Stimulated activated effector memory CD8-positive, alpha-beta T cell treated with anti-CD3 and anti-CD28 coated beads, Interleukin-12 subunit alpha, Interleukin-12 subunit beta, amount 100 ng/mL, for 72 hours (primary cell): ENCODE data around the gene C20orf141.
"Not testable (repeated sequence)": the region's sequence is repeated elsewhere in the genome, so short reads cannot be mapped to it uniquely, and the experiment has no call there.

Experiments
- ATAC-seq: fragments of 150-1000 bp; cut with Tn5 transposase; 2 replicates; pipeline ENCODE4 v1.10.0; 2021
- DNase-seq, 2 donors: peaks; one replicate each; pipeline ENCODE4 v3.0.0; 2021 to 2022; ENCODE audit warnings: low spot score in 2 of 2
- H3K27ac Mint-ChIP-seq: one replicate; pipeline ENCODE4 v1.8.0; 2022; ENCODE audit warnings: mild to moderate bottlenecking, mixed read lengths
- H3K36me3 Mint-ChIP-seq: one replicate; pipeline ENCODE4 v1.8.0; 2022; ENCODE audit warnings: mild to moderate bottlenecking, mixed read lengths
- H3K4me1 Mint-ChIP-seq: one replicate; pipeline ENCODE4 v1.8.0; 2022; ENCODE audit warnings: mixed read lengths
- H3K4me3 Mint-ChIP-seq: one replicate; pipeline ENCODE4 v1.8.0; 2022; ENCODE audit warnings: mild to moderate bottlenecking, mixed read lengths
- H3K9me3 Mint-ChIP-seq: one replicate; pipeline ENCODE4 v1.8.0; 2022; ENCODE audit warnings: mixed read lengths

C20orf141 gene

GRCh38 chr20:2826655-2827054, 11.9 kb downstream of the C20orf141 start:
- Mint-ChIP-seq H3K4me1 (peaks cover 25% of the 10 kb centered on the region), H3K27ac (no peak overlapping the region), H3K36me3 (no peaks in the 10 kb centered on the region), H3K9me3 (no peaks in the 10 kb centered on the region), H3K4me3 (no peak overlapping the region)
- no peak for ATAC-seq
- no peak for DNase-seq

GRCh38 chr20:2829376-2829775, 14.6 kb downstream of the C20orf141 start:
- Mint-ChIP-seq H3K36me3 (no peaks in the 10 kb centered on the region), H3K4me1 (peaks cover 19% of the 10 kb centered on the region), H3K27ac (no peak overlapping the region), H3K4me3 (no peak overlapping the region), H3K9me3 (no peaks in the 10 kb centered on the region)
- ATAC-seq: no peak
- no peak for DNase-seq

GRCh38 chr20:2831206-2831605, 16.4 kb downstream of the C20orf141 start:
- H3K4me3 Mint-ChIP-seq, ATAC-seq: not testable (repeated sequence)

GRCh38 chr20:2833761-2834160, 19.0 kb downstream of the C20orf141 start:
- H3K4me1 Mint-ChIP-seq: peaks cover 9% of the 10 kb centered on the region
- no peak for DNase-seq
- no peak overlapping the region for H3K27ac Mint-ChIP-seq
- peaks cover 9% of the 10 kb centered on the region for H3K36me3 Mint-ChIP-seq
- H3K9me3 Mint-ChIP-seq: no peaks in the 10 kb centered on the region
- no peak overlapping the region for H3K4me3 Mint-ChIP-seq
- no peak for ATAC-seq

More at GRCh38 chr20:2831206-2831605, 16.4 kb downstream of the C20orf141 start:
- H3K4me1 Mint-ChIP-seq: peaks cover 11% of the 10 kb centered on the region
- H3K36me3 Mint-ChIP-seq, DNase-seq, H3K27ac Mint-ChIP-seq, H3K9me3 Mint-ChIP-seq: not testable (repeated sequence)

- ATAC-seq (no peak), DNase-seq (no peak)
- peaks cover 2% of the 10 kb centered on the region for H3K9me3 Mint-ChIP-seq
- H3K4me1 Mint-ChIP-seq: peaks cover 15% of the 10 kb centered on the region
- H3K4me3 Mint-ChIP-seq: no peak overlapping the region
- H3K27ac Mint-ChIP-seq: no peak overlapping the region
- peaks cover 17% of the 10 kb centered on the region for H3K36me3 Mint-ChIP-seq
These were observed 19.8 kb downstream of the C20orf141 start for GRCh38 chr20:2834401-2835110.

GRCh38 chr20:2835331-2835796, 20.6 kb downstream of the C20orf141 start:
- Mint-ChIP-seq H3K4me1 (peaks cover 18% of the 10 kb centered on the region), H3K4me3 (no peak overlapping the region), H3K9me3 (peaks cover 2% of the 10 kb centered on the region), H3K27ac (peak overlapping the region; percentile 2), H3K36me3 (peaks cover 20% of the 10 kb centered on the region)
- ATAC-seq (no peak), DNase-seq (no peak)

- H3K9me3 Mint-ChIP-seq: peaks cover 2% of the 10 kb centered on the region
- peak overlapping the region; percentile 2 for H3K27ac Mint-ChIP-seq
- no peak overlapping the region for H3K4me3 Mint-ChIP-seq
- no peak for DNase-seq
- peaks cover 18% of the 10 kb centered on the region for H3K4me1 Mint-ChIP-seq
- peaks cover 20% of the 10 kb centered on the region for H3K36me3 Mint-ChIP-seq
- no peak for ATAC-seq
These were observed 21.2 kb downstream of the C20orf141 start for GRCh38 chr20:2836035-2836434.

GRCh38 chr20:2837221-2837960, 22.6 kb downstream of the C20orf141 start:
- Mint-ChIP-seq H3K36me3 (peaks cover 20% of the 10 kb centered on the region), H3K4me1 (peaks cover 24% of the 10 kb centered on the region), H3K9me3 (peaks cover 2% of the 10 kb centered on the region), H3K27ac (peak overlapping the region; percentile 13), H3K4me3 (no peak overlapping the region)
- DNase-seq: no peak
- ATAC-seq: no peak

- Mint-ChIP-seq H3K36me3 (peaks cover 24% of the 10 kb centered on the region), H3K9me3 (peaks cover 2% of the 10 kb centered on the region), H3K27ac (peak overlapping the region; percentile 65), H3K4me1 (peaks cover 24% of the 10 kb centered on the region), H3K4me3 (peak overlapping the region; percentile 73)
- DNase-seq (no peak), ATAC-seq (no peak)
These were observed 23.5 kb downstream of the C20orf141 start for GRCh38 chr20:2838170-2838797.

GRCh38 chr20:2838847-2839671, 24.3 kb downstream of the C20orf141 start:
- Mint-ChIP-seq H3K4me1 (peaks cover 29% of the 10 kb centered on the region), H3K27ac (peak overlapping the region; percentile 94), H3K9me3 (peaks cover 2% of the 10 kb centered on the region), H3K4me3 (peak overlapping the region; percentile 73), H3K36me3 (peaks cover 24% of the 10 kb centered on the region)
- ATAC-seq (no peak), DNase-seq (no peak)

GRCh38 chr20:2839732-2840137, 24.9 kb downstream of the C20orf141 start:
- Mint-ChIP-seq H3K27ac (peak overlapping the region; percentile 94), H3K9me3 (peaks cover 2% of the 10 kb centered on the region), H3K36me3 (peaks cover 24% of the 10 kb centered on the region), H3K4me3 (peak overlapping the region; percentile 73), H3K4me1 (peaks cover 36% of the 10 kb centered on the region)
- ATAC-seq (no peak), DNase-seq (no peak)

GRCh38 chr20:2840138-2840966, 25.6 kb downstream of the C20orf141 start, which contains the start of the genes PCED1A and VPS16:
TSS of gene PCED1A (minus strand) at chr20:2840655. CDS start at chr20:2839912, 743 bp downstream.
TSS of gene VPS16 (plus strand) at chr20:2840745. CDS start at chr20:2840775, 30 bp downstream.
- peaks cover 42% of the 10 kb centered on the region for H3K4me1 Mint-ChIP-seq
- peaks cover 24% of the 10 kb centered on the region for H3K36me3 Mint-ChIP-seq
- DNase-seq (peak; percentile 86 to 95), ATAC-seq (peak; percentile 98)
- H3K9me3 Mint-ChIP-seq: peaks cover 2% of the 10 kb centered on the region
- peak within 1 kb of the TSS; percentile 94 for H3K27ac Mint-ChIP-seq
- H3K4me3 Mint-ChIP-seq: peak within 1 kb of the TSS; percentile 73

GRCh38 chr20:2840967-2841531, 26.3 kb downstream of the C20orf141 start:
- peaks cover 2% of the 10 kb centered on the region for H3K9me3 Mint-ChIP-seq
- peak overlapping the region; percentile 73 for H3K4me3 Mint-ChIP-seq
- H3K36me3 Mint-ChIP-seq: peaks cover 24% of the 10 kb centered on the region
- peak; percentile 57 for ATAC-seq
- peak overlapping the region; percentile 90 for H3K27ac Mint-ChIP-seq
- peaks cover 43% of the 10 kb centered on the region for H3K4me1 Mint-ChIP-seq
- DNase-seq: peak; percentile 29 to 80

- DNase-seq: no peak
- ATAC-seq: peak; percentile 68
- Mint-ChIP-seq H3K9me3 (no peaks in the 10 kb centered on the region), H3K4me3 (no peak overlapping the region), H3K27ac (no peak overlapping the region), H3K4me1 (peaks cover 32% of the 10 kb centered on the region), H3K36me3 (peaks cover 5% of the 10 kb centered on the region)
These were observed 30.8 kb downstream of the C20orf141 start for GRCh38 chr20:2845607-2846006.
